C4-2B (cell line): Measurements from ENCODE around the gene ELMO3.

Experiments
- ZFX ChIP-seq: fragments of 450-650 bp; IDR thresholded peaks from 2 replicates; pipeline ENCODE4 v1.6.1; 2017
- TF ChIP-seq, protein P1 (sequence below): fragments of 450-650 bp; conservative IDR thresholded peaks from 2 replicates; pipeline ENCODE4 v1.5.1; 2017; ENCODE audit warnings: mild to moderate bottlenecking

DNA sequence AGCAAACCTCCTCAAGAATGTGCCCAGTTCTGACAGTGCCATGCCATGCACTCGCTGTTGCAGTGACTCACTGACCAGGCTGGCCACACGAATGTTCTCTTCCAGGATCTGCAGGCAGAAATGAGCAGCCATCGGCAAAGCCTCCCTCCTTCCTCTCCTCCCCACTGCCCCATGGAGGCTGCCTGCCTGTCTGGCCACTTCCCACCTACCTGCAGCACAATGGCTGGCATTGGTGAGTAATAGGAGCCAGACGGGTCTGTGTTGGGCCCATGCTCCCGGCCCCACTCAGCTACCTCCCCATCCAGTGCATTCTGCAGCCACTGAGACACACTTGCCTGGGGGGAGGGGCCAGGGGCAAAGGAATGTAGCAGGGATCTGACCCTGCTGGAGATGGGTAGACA lies 12.4 kb upstream of the ELMO3 start:
- no peak for TF ChIP-seq ZFX
- TF ChIP-seq, protein P1, sequence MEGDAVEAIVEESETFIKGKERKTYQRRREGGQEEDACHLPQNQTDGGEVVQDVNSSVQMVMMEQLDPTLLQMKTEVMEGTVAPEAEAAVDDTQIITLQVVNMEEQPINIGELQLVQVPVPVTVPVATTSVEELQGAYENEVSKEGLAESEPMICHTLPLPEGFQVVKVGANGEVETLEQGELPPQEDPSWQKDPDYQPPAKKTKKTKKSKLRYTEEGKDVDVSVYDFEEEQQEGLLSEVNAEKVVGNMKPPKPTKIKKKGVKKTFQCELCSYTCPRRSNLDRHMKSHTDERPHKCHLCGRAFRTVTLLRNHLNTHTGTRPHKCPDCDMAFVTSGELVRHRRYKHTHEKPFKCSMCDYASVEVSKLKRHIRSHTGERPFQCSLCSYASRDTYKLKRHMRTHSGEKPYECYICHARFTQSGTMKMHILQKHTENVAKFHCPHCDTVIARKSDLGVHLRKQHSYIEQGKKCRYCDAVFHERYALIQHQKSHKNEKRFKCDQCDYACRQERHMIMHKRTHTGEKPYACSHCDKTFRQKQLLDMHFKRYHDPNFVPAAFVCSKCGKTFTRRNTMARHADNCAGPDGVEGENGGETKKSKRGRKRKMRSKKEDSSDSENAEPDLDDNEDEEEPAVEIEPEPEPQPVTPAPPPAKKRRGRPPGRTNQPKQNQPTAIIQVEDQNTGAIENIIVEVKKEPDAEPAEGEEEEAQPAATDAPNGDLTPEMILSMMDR: no peak
